IPS-18a (cell line): Measurements from ENCODE around the gene STMN1.
"Not testable (repeated sequence)": the region's sequence is repeated elsewhere in the genome, so short reads cannot be mapped to it uniquely, and the experiment has no call there.

ENCODE experiments used
- H3K27ac ChIP-seq: one replicate; pipeline ENCODE4 v1.5.1; 2013; ENCODE audit warnings: low read length
- H3K27me3 ChIP-seq: one replicate; pipeline ENCODE4 v1.6.1; 2013; ENCODE audit warnings: mild to moderate bottlenecking, low read length; ENCODE audit not compliant: control insufficient read depth, insufficient read depth
- H3K36me3 ChIP-seq: one replicate; pipeline ENCODE4 v1.6.1; 2013; ENCODE audit warnings: low read depth, low read length; ENCODE audit not compliant: control insufficient read depth
- H3K4me1 ChIP-seq: one replicate; pipeline ENCODE4 v1.6.1; 2013; ENCODE audit warnings: low read depth, low read length; ENCODE audit not compliant: control insufficient read depth
- H3K4me3 ChIP-seq: one replicate; pipeline ENCODE4 v1.5.1; 2013; ENCODE audit warnings: low read length
- H3K9ac ChIP-seq: one replicate; pipeline ENCODE4 v1.6.1; 2013; ENCODE audit warnings: mild to moderate bottlenecking, low read length, moderate library complexity
- H3K9me3 ChIP-seq: one replicate; pipeline ENCODE4 v1.6.1; 2013; ENCODE audit warnings: low read depth, low read length; ENCODE audit not compliant: control insufficient read depth

STMN1 gene

DNA sequence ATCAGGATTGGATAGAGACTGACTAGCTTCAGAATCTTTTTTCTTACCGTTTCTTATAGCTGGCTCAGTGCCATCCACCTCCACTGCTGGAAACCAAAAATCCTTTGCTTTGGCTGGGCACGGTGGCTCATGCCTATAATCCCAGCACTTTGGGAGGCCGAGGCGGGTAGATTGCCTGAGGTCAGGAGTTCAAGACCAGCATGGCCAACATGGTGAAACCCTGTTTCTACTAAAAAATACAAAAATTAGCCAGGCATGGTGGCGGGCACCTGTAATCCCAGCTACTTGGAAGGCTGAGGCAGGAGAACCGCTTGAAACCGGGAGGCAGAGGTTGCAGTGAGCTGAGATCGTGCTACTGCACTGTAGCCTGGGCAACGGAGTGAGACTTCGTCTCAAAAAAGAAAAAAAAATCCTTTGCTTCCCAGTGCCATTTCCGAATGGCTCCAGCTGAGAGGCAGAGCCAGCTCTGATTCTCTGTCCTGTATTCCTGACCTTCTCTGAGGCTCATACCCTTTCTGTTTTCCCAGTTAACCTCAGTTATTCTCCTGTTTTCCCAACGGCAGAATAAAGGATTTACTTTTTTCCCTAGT is 26.7 kb upstream of the STMN1 start:
- H3K36me3 ChIP-seq, H3K9me3 ChIP-seq, H3K4me1 ChIP-seq, H3K4me3 ChIP-seq, H3K9ac ChIP-seq, H3K27me3 ChIP-seq, H3K27ac ChIP-seq: not testable (repeated sequence)

DNA sequence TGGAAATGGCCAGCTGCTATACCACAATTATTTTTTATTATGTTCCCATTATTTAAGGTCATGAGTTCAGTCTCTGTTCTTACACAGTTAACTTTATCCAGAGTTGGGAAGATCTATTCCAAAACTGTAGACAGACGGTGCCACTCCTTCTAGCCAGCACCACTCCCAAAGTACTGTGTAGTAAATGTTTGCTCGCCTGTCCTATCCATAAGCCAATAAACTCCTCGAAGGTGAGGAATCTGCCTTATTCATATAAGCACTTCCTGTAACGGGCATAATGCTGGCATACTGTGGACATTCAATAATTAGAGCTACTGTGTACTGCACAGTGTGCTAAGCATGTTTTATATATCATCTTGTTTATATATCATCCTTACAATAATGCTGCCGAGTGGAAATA is 26.1 kb upstream of the STMN1 start:
- Histone ChIP-seq H3K9me3 (no peaks in the 10 kb centered on the region), H3K36me3 (no peaks in the 10 kb centered on the region), H3K9ac (no peak overlapping the region), H3K4me3 (no peak overlapping the region), H3K27ac (no peak overlapping the region), H3K4me1 (peaks cover 6% of the 10 kb centered on the region), H3K27me3 (no peaks in the 10 kb centered on the region)

DNA sequence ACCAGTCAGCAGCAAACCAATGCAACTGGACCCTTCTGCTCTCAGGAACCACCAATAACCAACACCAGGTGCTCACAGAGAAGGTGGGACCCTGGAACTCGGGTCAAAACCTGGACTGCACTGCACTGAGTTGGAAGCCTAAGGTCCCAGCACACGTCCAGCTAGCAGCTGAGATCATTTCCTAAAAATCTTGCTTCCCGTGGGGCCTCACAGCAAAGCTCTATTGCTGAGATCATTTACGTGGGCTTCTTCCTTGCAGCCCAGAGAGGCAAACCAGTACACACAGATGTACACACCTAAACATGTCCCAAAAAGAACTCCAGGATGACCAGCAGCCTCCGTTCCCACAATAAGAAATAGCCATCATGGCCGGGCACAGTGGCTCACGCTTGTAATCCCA is 22.8 kb upstream of the STMN1 start:
- H3K27ac ChIP-seq = no peak overlapping the region
- H3K27me3 ChIP-seq = peaks cover under 1% of the 10 kb centered on the region
- H3K4me1 ChIP-seq = peaks cover 13% of the 10 kb centered on the region
- no peak overlapping the region for H3K9ac ChIP-seq
- H3K4me3 ChIP-seq = no peak overlapping the region
- H3K36me3 ChIP-seq = no peaks in the 10 kb centered on the region
- H3K9me3 ChIP-seq = no peaks in the 10 kb centered on the region

DNA sequence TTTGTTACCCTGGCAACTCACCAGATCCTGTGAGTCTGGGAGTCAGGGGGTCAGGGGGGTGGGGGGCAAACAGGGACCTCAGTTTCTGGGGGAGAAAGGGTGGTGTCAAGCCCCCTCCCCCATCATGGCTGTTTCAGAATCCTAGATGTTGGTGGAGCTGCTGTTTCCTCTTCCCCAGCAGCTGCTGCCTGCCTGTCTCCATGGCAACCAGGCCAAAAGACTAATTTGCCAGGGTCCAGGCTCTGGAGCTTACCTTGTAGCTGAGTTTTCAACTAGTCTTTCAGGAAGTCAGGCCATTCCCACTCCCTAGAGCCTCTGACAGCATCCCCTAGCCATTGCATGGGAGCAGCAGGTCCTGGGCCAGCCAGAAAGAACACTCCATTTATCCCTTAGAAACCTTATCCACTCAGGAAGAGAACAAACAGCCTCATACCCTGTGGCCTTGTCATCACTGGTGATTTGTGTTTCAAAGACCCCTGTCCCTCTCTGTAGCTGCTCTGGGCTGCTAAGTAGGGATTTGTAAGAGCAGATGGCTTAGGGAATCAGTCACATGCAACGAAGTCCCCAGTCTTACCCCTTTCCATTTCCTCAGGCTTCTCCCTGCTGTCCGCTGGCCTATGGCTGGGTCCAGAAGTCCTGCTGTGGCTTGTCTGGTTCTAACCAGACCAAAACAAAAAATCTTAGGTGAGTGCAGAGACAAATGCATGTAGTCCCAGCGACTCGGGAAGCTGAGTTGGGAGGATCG is 21.5 kb upstream of the STMN1 start:
- H3K27me3 ChIP-seq = peaks cover 9% of the 10 kb centered on the region
- no peaks in the 10 kb centered on the region for H3K9me3 ChIP-seq
- H3K4me1 ChIP-seq = peaks cover 20% of the 10 kb centered on the region
- H3K9ac ChIP-seq = peak overlapping the region; percentile 8
- H3K4me3 ChIP-seq = no peak overlapping the region
- H3K27ac ChIP-seq = no peak overlapping the region
- no peaks in the 10 kb centered on the region for H3K36me3 ChIP-seq

DNA sequence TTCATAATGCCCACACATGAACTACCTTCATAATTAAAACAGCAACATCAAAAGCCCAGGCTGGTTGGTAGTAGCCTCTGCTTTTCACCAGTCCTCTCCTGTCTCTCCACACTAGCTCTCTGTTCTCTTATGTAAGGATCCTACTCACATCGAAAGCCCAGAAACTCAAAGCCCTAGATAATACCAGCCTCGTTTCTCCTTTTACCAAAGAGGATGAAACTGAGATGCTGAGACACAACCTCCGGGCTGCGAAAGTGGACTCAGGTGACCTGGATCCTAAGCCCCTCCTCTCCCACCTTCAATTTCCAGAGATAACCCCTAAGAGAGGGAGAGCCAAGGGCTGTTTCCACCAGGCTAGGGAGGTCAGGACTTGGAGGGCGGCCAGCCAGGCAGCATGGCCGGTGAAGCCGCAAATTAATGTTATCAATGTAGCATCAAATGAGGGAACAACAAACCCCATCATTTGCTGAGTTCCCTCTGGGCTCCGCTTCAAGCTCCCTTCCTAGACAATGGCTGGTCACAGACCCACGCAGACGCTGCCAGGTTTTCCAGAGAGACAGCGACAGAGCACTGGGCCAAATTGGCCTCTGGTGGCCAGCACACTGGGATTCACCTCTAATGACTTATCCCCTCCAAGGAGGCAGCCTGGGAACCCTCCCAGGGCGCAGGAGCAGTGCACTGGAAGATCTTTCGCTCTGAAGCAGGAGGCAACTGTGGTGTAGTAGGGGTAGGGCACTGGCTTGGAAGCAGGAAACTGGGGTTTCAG is 20.7 kb upstream of the STMN1 start:
- H3K4me1 ChIP-seq = peaks cover 26% of the 10 kb centered on the region
- peaks cover 12% of the 10 kb centered on the region for H3K27me3 ChIP-seq
- no peak overlapping the region for H3K27ac ChIP-seq
- peak overlapping the region; percentile 2 for H3K9ac ChIP-seq
- H3K4me3 ChIP-seq = no peak overlapping the region
- H3K9me3 ChIP-seq = no peaks in the 10 kb centered on the region
- no peaks in the 10 kb centered on the region for H3K36me3 ChIP-seq

DNA sequence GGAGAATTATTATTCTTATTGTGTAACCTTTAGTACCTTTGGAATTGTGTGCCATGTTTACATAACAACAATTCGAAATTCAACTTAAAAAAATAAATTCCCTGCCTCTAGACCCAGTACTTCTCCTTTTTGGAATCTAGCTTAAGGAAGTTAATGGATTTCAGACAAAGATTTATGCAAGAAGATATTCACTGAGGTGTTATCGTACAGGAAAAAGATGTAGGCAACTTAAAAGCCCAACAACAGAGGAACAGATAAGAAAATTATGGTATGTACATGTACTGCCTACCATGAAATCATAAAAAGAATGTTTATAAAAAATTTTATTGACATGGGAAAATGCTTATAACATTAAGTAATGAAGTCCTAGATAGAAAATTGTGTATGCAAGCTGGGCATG is 18.2 kb upstream of the STMN1 start:
- H3K9ac ChIP-seq = no peak overlapping the region
- no peak overlapping the region for H3K27ac ChIP-seq
- no peak overlapping the region for H3K4me3 ChIP-seq
- no peaks in the 10 kb centered on the region for H3K9me3 ChIP-seq
- peaks cover 28% of the 10 kb centered on the region for H3K4me1 ChIP-seq
- no peaks in the 10 kb centered on the region for H3K36me3 ChIP-seq
- peaks cover 16% of the 10 kb centered on the region for H3K27me3 ChIP-seq

DNA sequence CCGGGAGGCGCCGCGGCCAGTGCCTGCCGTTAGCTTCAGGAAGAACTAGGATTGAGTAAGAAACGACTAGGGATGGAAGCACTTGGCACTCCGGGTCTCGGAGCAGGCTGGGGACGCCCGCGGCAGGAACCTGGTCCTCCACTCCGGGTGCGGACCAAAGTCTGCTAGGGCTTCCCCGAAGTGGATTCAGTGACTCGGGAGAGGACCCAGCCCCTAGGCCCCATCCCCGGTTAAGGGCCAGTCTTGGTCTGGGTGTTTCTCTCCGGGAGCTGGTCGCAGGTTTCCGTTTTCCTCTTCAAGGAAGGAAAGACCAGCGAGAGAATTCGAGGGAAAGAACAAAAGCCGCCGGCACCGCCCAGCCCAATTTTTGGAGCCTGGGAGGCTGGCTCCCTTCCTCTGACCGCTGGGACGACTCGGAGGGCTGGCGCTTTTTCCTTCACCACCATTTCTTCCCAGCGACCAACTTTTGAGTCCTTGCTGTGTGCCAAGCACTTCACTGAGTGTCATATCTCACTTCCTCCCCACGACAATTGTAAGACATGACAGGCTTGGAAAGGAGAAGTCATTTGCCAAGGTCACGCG is 16.8 kb upstream of the STMN1 start:
- Histone ChIP-seq H3K4me1 (peaks cover 30% of the 10 kb centered on the region), H3K36me3 (no peaks in the 10 kb centered on the region), H3K27me3 (peaks cover 16% of the 10 kb centered on the region), H3K9me3 (no peaks in the 10 kb centered on the region), H3K4me3 (peak overlapping the region; percentile 76), H3K9ac (peak overlapping the region; percentile 66), H3K27ac (no peak overlapping the region)

DNA sequence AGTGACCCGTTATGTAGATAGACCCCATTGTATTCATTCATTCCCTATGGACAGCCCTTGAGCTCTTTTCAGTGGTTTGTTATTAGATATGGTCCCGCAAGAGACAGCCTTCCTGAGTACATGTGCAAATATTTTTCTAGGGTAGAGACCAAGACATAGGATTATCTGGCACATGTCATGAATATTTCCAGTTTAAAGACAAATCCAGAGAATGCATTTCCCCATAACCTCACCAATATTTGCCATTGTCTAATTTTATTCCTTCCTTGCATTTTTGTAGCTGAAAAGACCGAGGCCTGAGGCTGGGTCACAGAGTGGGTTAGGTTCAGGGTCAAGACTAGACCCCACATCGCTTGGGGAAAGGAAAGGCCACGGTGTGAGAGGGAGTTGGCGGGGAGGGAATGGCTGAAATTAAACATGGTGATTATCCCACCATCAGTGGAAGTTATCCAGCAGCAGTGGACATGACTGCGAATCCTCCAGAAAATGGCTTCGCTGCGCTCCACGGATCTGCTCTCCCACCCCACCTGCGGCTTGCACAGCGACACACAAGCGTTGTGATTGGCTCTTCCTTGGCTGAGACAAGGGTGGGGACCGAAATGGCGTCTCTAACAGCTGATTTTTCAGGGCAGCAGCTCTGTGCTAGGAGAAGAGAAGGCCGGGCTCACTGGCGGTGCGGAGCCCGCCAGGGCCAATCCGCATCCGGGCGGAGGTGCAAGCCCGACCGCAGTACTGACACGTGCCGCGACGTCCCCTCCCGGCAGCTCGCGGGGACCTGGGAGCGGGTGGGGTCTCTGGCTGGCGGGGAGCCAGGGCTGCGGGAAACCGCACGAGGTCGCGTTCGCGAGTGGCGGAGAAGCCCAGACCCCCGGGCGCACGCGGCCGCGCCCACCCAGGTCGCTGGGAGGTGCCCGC is 16.1 kb upstream of the STMN1 start:
- Histone ChIP-seq H3K27ac (no peak overlapping the region), H3K9me3 (no peaks in the 10 kb centered on the region), H3K36me3 (no peaks in the 10 kb centered on the region), H3K27me3 (peaks cover 16% of the 10 kb centered on the region), H3K4me3 (peak overlapping the region; percentile 76), H3K4me1 (peaks cover 28% of the 10 kb centered on the region), H3K9ac (peak overlapping the region; percentile 66)

DNA sequence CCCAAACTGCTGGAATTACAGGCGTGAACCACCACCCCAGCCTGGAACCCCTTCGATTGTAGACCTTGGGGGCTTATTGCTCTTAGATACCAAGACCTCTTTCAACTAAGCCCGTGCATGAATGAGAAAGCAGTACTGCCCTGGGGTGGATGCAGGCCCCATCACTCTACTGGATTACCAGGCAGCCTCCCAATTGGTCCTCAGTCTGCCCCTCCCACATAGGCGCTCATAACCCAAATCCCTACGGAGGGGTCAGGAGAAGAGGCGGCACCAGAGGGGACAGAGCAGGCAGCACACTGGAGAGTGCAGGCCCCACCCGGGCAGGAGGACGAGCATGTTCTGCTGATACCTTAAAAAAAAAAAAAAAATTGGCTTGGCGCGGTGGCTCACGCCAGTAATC is 12.4 kb upstream of the STMN1 start:
- H3K4me1 ChIP-seq = peaks cover 17% of the 10 kb centered on the region
- no peaks in the 10 kb centered on the region for H3K9me3 ChIP-seq
- no peak overlapping the region for H3K9ac ChIP-seq
- H3K36me3 ChIP-seq = no peaks in the 10 kb centered on the region
- H3K27ac ChIP-seq = no peak overlapping the region
- H3K4me3 ChIP-seq = no peak overlapping the region
- H3K27me3 ChIP-seq = peaks cover 12% of the 10 kb centered on the region

DNA sequence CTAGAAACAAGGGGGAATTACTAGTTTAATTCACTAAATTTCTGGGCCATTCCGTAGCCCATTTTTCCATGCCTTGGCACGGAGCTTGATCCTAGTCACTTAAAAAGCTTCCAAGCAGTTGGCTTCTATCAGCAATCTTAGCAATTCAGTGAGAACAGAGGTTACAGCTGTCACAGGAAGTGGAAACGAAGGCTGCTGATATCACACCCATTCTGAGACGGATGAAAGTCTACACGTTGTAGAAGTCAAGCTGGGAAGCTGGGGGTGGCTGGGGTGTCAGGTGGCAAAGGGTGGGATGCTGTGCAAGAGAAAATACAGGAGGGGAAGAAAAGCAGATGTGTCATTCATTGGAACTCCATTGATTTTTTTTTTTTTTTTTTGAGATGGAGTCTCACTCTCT is 11.8 kb upstream of the STMN1 start:
- Histone ChIP-seq H3K9me3 (no peaks in the 10 kb centered on the region), H3K4me3 (no peak overlapping the region), H3K9ac (no peak overlapping the region), H3K36me3 (no peaks in the 10 kb centered on the region), H3K27me3 (peaks cover 8% of the 10 kb centered on the region), H3K4me1 (peaks cover 13% of the 10 kb centered on the region), H3K27ac (no peak overlapping the region)

DNA sequence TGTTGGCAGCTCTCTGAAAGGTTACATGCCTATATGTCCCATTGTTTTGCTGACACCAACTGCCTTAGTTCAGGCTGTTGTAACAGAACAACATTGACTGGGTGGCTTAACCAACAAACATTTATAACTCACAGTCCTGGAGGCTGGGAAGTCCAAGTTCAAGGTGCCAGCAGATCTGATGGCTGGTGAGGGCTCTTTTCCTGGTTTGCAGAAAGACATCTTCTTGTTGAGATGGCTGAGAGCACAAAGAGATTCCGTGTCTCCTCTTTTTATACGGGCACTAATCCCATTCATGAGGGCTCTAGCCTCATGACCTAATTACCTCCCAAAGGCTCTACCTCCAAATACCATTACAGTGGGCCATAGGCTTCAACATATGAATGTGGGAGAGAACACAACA is 10.2 kb upstream of the STMN1 start:
- Histone ChIP-seq H3K36me3 (no peaks in the 10 kb centered on the region), H3K27ac (no peak overlapping the region), H3K4me1 (peaks cover 5% of the 10 kb centered on the region), H3K9ac (no peak overlapping the region), H3K27me3 (no peaks in the 10 kb centered on the region), H3K9me3 (no peaks in the 10 kb centered on the region), H3K4me3 (no peak overlapping the region)
